Activated CD4-positive, alpha-beta memory T cell treated with anti-CD3 and anti-CD28 coated beads for 36 hours (primary cell): Measurements from ENCODE around the gene NAV2. TPM values are rescaled to one million over a fixed set of nuclear protein-coding genes. Genes with fewer than 3 reads are reported as not detected.

Experiments used
- CTCF ChIA-PET: fragments of 350-600 bp; sonication (Branson Sonifier 250); formaldehyde crosslinking; loops from one replicate; lab custom pipeline; 2021; ENCODE audit warnings: antibody characterized with exemption, inconsistent platforms; lab: Charles Lee
- POLR2A ChIA-PET: fragments of 350-600 bp; sonication (Branson Sonifier 250); formaldehyde crosslinking; loops from one replicate; lab custom pipeline; 2021; ENCODE audit warnings: antibody characterized with exemption; lab: Charles Lee
- DNase-seq: peaks from one replicate; pipeline ENCODE4 v3.0.0-alpha.2; 2020
- H3K27ac Mint-ChIP-seq: one replicate; pipeline ENCODE4 v1.8.0; 2021; ENCODE audit warnings: mixed read lengths
- H3K27me3 Mint-ChIP-seq: one replicate; pipeline ENCODE4 v1.8.0; 2021; ENCODE audit warnings: mixed read lengths
- H3K36me3 Mint-ChIP-seq: one replicate; pipeline ENCODE4 v1.8.0; 2021; ENCODE audit warnings: mixed read lengths
- H3K4me1 Mint-ChIP-seq: one replicate; pipeline ENCODE4 v1.8.0; 2021; ENCODE audit warnings: low read depth, mixed read lengths
- H3K4me3 Mint-ChIP-seq: one replicate; pipeline ENCODE4 v1.8.0; 2021; ENCODE audit warnings: mild to moderate bottlenecking, mixed read lengths
- H3K9me3 Mint-ChIP-seq: one replicate; pipeline ENCODE4 v1.8.0; 2021; ENCODE audit warnings: mixed read lengths
- intact Hi-C: fragments of 100-400 bp; cut with micrococcal nuclease; formaldehyde crosslinking; loops from one replicate; pipeline ENCODE4 v1.15.1; 2023
- total RNA-seq, 2 experiments: library from RNA; stranded (reverse); gene quantifications; one replicate each; pipeline ENCODE4 v1.2.3, GENCODE V29; 2021

NAV2 gene
- total RNA-seq, 2 experiments from 2014 or later = 0.75 to 0.86 TPM

- ChIA-PET CTCF (interaction anchor here (1.0 kb wide), 1 partner anchor 244 kb away, joined by 3 read pairs; no protein-coding TSS in a partner anchor), POLR2A (no interaction called here)
- intact Hi-C loops = no loop called here
Measured at GRCh38 chr11:19808076-19808911, 95.7 kb downstream of the NAV2 start.

GRCh38 chr11:19810852-19811251 is 98.2 kb downstream of the NAV2 start:
- Mint-ChIP-seq H3K36me3 (no peaks in the 10 kb centered on the region), H3K9me3 (no peaks in the 10 kb centered on the region), H3K4me1 (no peaks in the 10 kb centered on the region), H3K27ac (no peak overlapping the region), H3K4me3 (no peak overlapping the region), H3K27me3 (no peaks in the 10 kb centered on the region)
- POLR2A ChIA-PET = no interaction called here
- CTCF ChIA-PET = no interaction called here
- no peak for DNase-seq
- intact Hi-C loops = no loop called here

More at GRCh38 chr11:19808076-19808911, 95.7 kb downstream of the NAV2 start:
- no peaks in the 10 kb centered on the region for H3K36me3 Mint-ChIP-seq
- no peak for DNase-seq
- H3K27me3 Mint-ChIP-seq = no peaks in the 10 kb centered on the region
- no peaks in the 10 kb centered on the region for H3K9me3 Mint-ChIP-seq
- H3K4me3 Mint-ChIP-seq = no peak overlapping the region
- H3K27ac Mint-ChIP-seq = no peak overlapping the region
- no peaks in the 10 kb centered on the region for H3K4me1 Mint-ChIP-seq

GRCh38 chr11:19811380-19811779 is 98.7 kb downstream of the NAV2 start:
- no peak overlapping the region for H3K27ac Mint-ChIP-seq
- H3K4me1 Mint-ChIP-seq = no peaks in the 10 kb centered on the region
- no peak overlapping the region for H3K4me3 Mint-ChIP-seq
- ChIA-PET CTCF (no interaction called here), POLR2A (no interaction called here)
- no peak for DNase-seq
- H3K36me3 Mint-ChIP-seq = no peaks in the 10 kb centered on the region
- H3K27me3 Mint-ChIP-seq = no peaks in the 10 kb centered on the region
- intact Hi-C loops = no loop called here
- H3K9me3 Mint-ChIP-seq = no peaks in the 10 kb centered on the region

- ChIA-PET CTCF (no interaction called here), POLR2A (no interaction called here)
- H3K9me3 Mint-ChIP-seq = no peaks in the 10 kb centered on the region
- H3K4me1 Mint-ChIP-seq = no peaks in the 10 kb centered on the region
- H3K27me3 Mint-ChIP-seq = no peaks in the 10 kb centered on the region
- intact Hi-C loops = no loop called here
- H3K36me3 Mint-ChIP-seq = no peaks in the 10 kb centered on the region
- H3K4me3 Mint-ChIP-seq = no peak overlapping the region
- DNase-seq = no peak
- H3K27ac Mint-ChIP-seq = no peak overlapping the region
Measured at GRCh38 chr11:19812096-19812495, 99.5 kb downstream of the NAV2 start.

- ChIA-PET CTCF (no interaction called here), POLR2A (no interaction called here)
- Mint-ChIP-seq H3K4me1 (no peaks in the 10 kb centered on the region), H3K9me3 (no peaks in the 10 kb centered on the region), H3K27ac (no peak overlapping the region), H3K27me3 (no peaks in the 10 kb centered on the region), H3K4me3 (no peak overlapping the region), H3K36me3 (no peaks in the 10 kb centered on the region)
- no peak for DNase-seq
- intact Hi-C loops = no loop called here
Measured at GRCh38 chr11:19812710-19813109, 100.1 kb downstream of the NAV2 start.

GRCh38 chr11:19813158-19813879 is 100.7 kb downstream of the NAV2 start:
- ChIA-PET POLR2A (no interaction called here), CTCF (no interaction called here)
- intact Hi-C loops = no loop called here
- Mint-ChIP-seq H3K4me1 (no peaks in the 10 kb centered on the region), H3K4me3 (no peak overlapping the region), H3K9me3 (no peaks in the 10 kb centered on the region), H3K27ac (no peak overlapping the region), H3K27me3 (no peaks in the 10 kb centered on the region), H3K36me3 (no peaks in the 10 kb centered on the region)
- DNase-seq = no peak

- Mint-ChIP-seq H3K4me1 (no peaks in the 10 kb centered on the region), H3K9me3 (no peaks in the 10 kb centered on the region), H3K36me3 (no peaks in the 10 kb centered on the region), H3K4me3 (no peak overlapping the region), H3K27me3 (peaks cover 4% of the 10 kb centered on the region), H3K27ac (no peak overlapping the region)
- POLR2A ChIA-PET = no interaction called here
- CTCF ChIA-PET = no interaction called here
- intact Hi-C loops = no loop called here
- DNase-seq = no peak
Measured at GRCh38 chr11:19814421-19814820, 101.8 kb downstream of the NAV2 start.

- Mint-ChIP-seq H3K4me1 (no peaks in the 10 kb centered on the region), H3K9me3 (no peaks in the 10 kb centered on the region), H3K4me3 (no peak overlapping the region), H3K27me3 (peaks cover 4% of the 10 kb centered on the region), H3K27ac (no peak overlapping the region), H3K36me3 (no peaks in the 10 kb centered on the region)
- no peak for DNase-seq
- POLR2A ChIA-PET = no interaction called here
- CTCF ChIA-PET = no interaction called here
- intact Hi-C loops = no loop called here
Measured at GRCh38 chr11:19816040-19816439, 103.4 kb downstream of the NAV2 start.

GRCh38 chr11:19816817-19817216 is 104.2 kb downstream of the NAV2 start:
- ChIA-PET CTCF (no interaction called here), POLR2A (no interaction called here)
- no peaks in the 10 kb centered on the region for H3K36me3 Mint-ChIP-seq
- intact Hi-C loops = no loop called here
- H3K9me3 Mint-ChIP-seq = no peaks in the 10 kb centered on the region
- no peak for DNase-seq
- no peak overlapping the region for H3K27ac Mint-ChIP-seq
- H3K27me3 Mint-ChIP-seq = peaks cover 6% of the 10 kb centered on the region
- H3K4me1 Mint-ChIP-seq = no peaks in the 10 kb centered on the region
- no peak overlapping the region for H3K4me3 Mint-ChIP-seq

- Mint-ChIP-seq H3K4me3 (no peak overlapping the region), H3K9me3 (no peaks in the 10 kb centered on the region), H3K27me3 (peaks cover 10% of the 10 kb centered on the region), H3K4me1 (no peaks in the 10 kb centered on the region), H3K27ac (no peak overlapping the region), H3K36me3 (no peaks in the 10 kb centered on the region)
- POLR2A ChIA-PET = no interaction called here
- CTCF ChIA-PET = interaction anchor here (0.6 kb wide), 1 partner anchor 263 kb away, joined by 3 read pairs; no protein-coding TSS in a partner anchor
- intact Hi-C loops = no loop called here
- DNase-seq = no peak
Measured at GRCh38 chr11:19817265-19817851, 104.7 kb downstream of the NAV2 start.

- Mint-ChIP-seq H3K36me3 (no peaks in the 10 kb centered on the region), H3K9me3 (no peaks in the 10 kb centered on the region), H3K4me1 (no peaks in the 10 kb centered on the region), H3K27me3 (peaks cover 10% of the 10 kb centered on the region), H3K4me3 (no peak overlapping the region), H3K27ac (no peak overlapping the region)
- intact Hi-C loops = no loop called here
- POLR2A ChIA-PET = no interaction called here
- CTCF ChIA-PET = interaction anchor here (0.6 kb wide), 1 partner anchor 263 kb away, joined by 3 read pairs; no protein-coding TSS in a partner anchor
- no peak for DNase-seq
Measured at GRCh38 chr11:19817870-19818269, 105.2 kb downstream of the NAV2 start.

- Mint-ChIP-seq H3K27ac (no peak overlapping the region), H3K4me3 (no peak overlapping the region), H3K36me3 (no peaks in the 10 kb centered on the region), H3K9me3 (no peaks in the 10 kb centered on the region), H3K4me1 (no peaks in the 10 kb centered on the region), H3K27me3 (peaks cover 10% of the 10 kb centered on the region)
- ChIA-PET CTCF (no interaction called here), POLR2A (no interaction called here)
- DNase-seq = no peak
- intact Hi-C loops = no loop called here
Measured at GRCh38 chr11:19818619-19819018, 106.0 kb downstream of the NAV2 start.
